Measurements from ENCODE around the gene MRPL43.
"Not testable (repeated sequence)": the region's sequence is repeated elsewhere in the genome, so short reads cannot be mapped to it uniquely, and the experiment has no call there.

Gene MRPL43

DNA sequence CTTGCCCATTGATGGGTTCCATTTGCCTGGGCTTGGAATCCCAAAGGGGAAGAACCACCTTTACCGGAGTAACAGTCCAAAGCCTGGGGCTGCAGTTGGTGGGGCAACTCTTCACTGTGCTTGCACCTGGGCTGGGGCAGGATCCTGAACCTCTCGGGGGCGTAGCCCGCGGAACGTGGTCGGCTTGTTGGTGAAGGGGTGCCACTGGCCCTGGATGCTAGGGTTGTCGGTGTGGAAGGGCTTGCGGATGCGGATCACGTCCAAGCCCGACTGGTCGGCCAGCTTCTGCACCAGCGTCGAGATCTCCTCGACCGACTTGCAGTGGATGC is 710 bp downstream of the MRPL43 start:
- Mint-ChIP-seq H3K27me3 (no peaks in the 10 kb centered on the region), H3K4me1 (ENCODE audit: low read depth) (peaks cover 49% of the 10 kb centered on the region), H3K36me3 (ENCODE audit: low read depth) (peaks cover 83% of the 10 kb centered on the region), H3K4me3 (peak overlapping the region; percentile 96), H3K27ac (peak overlapping the region; percentile 96), H3K9me3 (no peaks in the 10 kb centered on the region)
- DNase-seq = no peak

DNA sequence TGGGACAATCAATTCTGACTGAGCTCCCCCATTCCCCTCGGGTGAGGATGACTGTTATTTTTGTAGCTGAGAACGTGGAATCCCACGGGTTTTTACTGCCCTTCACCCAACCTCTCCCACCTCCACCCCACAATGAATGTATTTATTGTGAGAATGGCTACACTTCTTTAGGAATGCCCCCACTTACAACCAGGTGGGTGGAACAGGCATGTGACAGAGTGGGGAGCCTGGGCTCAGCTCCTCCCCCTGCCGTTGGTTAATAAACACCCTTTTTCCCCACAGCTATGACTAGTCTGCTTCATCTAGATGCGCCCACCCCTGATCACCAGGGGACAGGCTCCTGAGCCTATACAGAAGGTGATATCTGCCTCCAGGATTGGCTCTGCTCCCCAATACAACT is 2.0 kb downstream of the MRPL43 start:
- DNase-seq = no peak
- Mint-ChIP-seq H3K4me1 (ENCODE audit: low read depth) (peaks cover 38% of the 10 kb centered on the region), H3K4me3 (peak overlapping the region; percentile 96), H3K27ac (peak overlapping the region; percentile 96), H3K9me3 (no peaks in the 10 kb centered on the region), H3K27me3 (no peaks in the 10 kb centered on the region), H3K36me3 (ENCODE audit: low read depth) (peaks cover 83% of the 10 kb centered on the region)

DNA sequence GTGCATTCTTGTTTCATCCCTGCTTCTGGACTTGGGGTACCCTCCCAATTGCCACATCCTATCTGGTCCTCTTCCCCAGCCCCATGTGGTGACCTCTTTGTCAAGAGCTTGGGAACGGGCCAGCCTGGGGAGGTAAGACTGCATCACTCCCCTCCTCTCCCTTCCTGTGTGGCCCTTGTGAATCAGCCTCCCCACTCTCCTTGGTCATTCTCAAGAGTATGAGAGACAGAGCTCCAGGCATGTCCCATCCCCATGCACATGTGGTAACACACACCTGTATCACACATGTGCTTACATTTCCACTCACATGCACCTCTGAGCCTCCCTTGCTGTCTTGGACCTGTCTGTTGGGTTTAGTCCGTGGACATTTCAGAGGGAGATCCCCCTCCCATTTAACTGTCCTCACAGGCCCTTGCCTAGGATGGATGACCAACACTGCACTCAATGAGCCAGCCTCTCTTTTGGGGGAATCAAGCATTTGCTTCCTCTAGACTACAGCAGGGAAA is 2.6 kb downstream of the MRPL43 start:
- H3K9me3 Mint-ChIP-seq = no peaks in the 10 kb centered on the region
- peaks cover 35% of the 10 kb centered on the region for H3K4me1 Mint-ChIP-seq (ENCODE audit: low read depth)
- no peaks in the 10 kb centered on the region for H3K27me3 Mint-ChIP-seq
- peaks cover 82% of the 10 kb centered on the region for H3K36me3 Mint-ChIP-seq (ENCODE audit: low read depth)
- DNase-seq = no peak
- no peak overlapping the region for H3K4me3 Mint-ChIP-seq
- peak overlapping the region; percentile 11 for H3K27ac Mint-ChIP-seq

DNA sequence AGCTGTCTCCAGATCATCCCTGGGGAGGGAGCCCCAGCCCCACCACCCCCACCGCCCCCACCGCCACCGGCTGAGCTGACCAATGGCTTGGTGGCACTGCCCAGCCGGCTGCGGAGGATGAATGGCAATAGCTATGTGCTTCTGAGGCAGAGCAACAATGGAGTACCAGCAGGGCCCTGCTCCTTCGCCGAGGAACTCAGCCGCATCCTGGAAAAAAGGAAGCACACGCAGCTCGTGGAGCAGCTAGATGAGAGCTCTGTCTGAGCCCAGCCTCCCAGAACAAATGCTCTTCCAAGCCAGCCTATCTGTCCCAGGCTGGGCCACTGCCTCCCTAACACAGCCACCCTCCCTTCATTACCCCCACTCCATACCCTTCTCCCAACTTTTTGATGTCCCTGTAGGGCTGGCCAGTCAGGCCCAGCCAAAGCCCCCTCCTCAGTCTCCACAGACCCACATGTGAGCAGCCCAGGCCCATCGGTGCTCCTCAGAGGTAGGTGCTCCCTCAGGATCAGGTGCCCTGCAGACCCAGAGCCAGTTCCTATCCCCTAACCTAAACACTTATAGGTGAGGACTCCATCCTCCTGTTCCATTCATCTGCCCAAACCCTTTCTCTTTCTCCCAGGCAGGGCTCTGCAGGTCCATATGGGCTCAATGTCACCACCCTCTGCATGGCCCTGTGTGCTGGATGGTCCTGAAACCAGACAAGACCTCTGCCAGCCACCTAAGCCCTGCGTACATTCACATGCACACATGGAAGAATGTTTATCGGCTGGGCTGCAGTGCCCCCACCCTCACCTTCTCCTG is 3.2 kb downstream of the MRPL43 start:
- H3K4me1 Mint-ChIP-seq (ENCODE audit: low read depth) = peaks cover 29% of the 10 kb centered on the region
- DNase-seq = peak; percentile 21
- H3K36me3 Mint-ChIP-seq (ENCODE audit: low read depth) = peaks cover 77% of the 10 kb centered on the region
- H3K9me3 Mint-ChIP-seq = no peaks in the 10 kb centered on the region
- no peaks in the 10 kb centered on the region for H3K27me3 Mint-ChIP-seq
- no peak overlapping the region for H3K4me3 Mint-ChIP-seq
- H3K27ac Mint-ChIP-seq = no peak overlapping the region

DNA sequence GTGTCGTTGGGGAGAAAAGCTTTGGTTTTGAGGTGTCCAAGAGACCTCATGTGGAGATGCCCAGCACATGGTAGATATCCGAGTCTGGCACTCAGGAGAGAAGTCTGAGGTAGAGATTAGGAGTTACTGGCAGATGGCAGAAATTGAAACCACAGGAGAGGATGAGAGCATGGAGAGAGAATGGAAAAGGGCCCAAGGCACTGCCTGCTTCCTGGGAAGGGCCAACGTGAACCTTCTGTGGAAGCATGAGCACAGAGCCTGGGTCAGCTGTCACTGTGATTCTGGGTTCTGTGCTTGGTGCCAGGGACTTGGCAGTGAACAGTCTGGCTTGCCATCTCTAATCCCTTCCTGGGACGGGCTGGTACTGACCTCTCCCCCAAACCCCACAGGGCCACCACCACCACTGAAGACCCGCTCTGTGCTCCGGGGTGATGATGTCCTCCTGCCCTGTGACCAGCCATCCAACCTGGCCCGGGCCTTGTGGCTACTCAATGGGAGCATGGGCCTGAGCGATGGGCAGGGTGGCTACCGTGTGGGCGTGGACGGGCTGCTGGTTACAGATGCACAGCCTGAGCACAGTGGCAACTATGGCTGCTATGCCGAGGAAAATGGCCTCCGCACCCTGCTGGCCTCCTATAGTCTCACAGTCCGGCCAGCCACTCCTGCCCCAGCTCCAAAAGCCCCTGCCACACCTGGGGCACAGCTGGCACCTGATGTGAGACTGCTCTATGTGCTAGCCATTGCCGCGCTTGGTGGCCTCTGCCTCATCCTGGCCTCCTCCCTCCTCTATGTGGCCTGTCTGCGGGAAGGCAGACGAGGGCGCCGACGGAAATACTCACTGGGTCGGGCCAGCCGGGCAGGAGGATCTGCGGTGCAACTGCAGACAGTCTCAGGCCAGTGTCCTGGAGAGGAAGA is 4.1 kb downstream of the MRPL43 start:
- no peaks in the 10 kb centered on the region for H3K9me3 Mint-ChIP-seq
- no peak overlapping the region for H3K27ac Mint-ChIP-seq
- DNase-seq = peak; percentile 24
- no peak overlapping the region for H3K4me3 Mint-ChIP-seq
- H3K36me3 Mint-ChIP-seq (ENCODE audit: low read depth) = peaks cover 72% of the 10 kb centered on the region
- no peaks in the 10 kb centered on the region for H3K27me3 Mint-ChIP-seq
- peaks cover 26% of the 10 kb centered on the region for H3K4me1 Mint-ChIP-seq (ENCODE audit: low read depth)

DNA sequence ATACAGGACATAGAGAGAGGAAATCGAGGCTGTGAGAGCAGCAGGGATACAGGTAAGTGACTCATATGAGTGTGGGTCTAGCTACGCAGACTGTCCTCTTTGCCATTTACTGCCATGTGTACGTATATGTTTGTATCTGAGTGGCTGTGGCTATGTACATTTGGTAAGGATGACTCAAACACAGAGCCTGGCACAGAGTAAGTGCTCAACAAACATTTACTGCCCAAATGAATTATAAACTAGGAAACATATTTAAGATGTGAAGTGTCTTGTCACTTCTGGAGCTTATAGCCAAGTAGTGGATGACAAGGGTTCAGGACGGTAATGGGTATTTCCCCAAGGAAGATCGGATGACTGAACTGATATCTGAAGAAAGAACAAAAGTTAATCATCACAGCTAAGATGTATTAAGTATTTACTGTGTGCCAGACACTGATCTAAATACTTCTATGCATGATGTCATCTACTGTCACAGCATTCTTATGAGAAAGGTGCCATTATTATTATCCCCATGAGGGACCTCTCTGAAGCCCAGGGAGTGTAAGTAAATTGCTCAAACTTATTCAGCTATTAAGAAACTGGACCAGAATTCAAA is 6.0 kb downstream of the MRPL43 start:
- H3K4me1 Mint-ChIP-seq (ENCODE audit: low read depth) = peaks cover 11% of the 10 kb centered on the region
- DNase-seq = no peak
- no peak overlapping the region for H3K27ac Mint-ChIP-seq
- H3K27me3 Mint-ChIP-seq = no peaks in the 10 kb centered on the region
- no peaks in the 10 kb centered on the region for H3K9me3 Mint-ChIP-seq
- peaks cover 54% of the 10 kb centered on the region for H3K36me3 Mint-ChIP-seq (ENCODE audit: low read depth)
- H3K4me3 Mint-ChIP-seq = no peak overlapping the region

DNA sequence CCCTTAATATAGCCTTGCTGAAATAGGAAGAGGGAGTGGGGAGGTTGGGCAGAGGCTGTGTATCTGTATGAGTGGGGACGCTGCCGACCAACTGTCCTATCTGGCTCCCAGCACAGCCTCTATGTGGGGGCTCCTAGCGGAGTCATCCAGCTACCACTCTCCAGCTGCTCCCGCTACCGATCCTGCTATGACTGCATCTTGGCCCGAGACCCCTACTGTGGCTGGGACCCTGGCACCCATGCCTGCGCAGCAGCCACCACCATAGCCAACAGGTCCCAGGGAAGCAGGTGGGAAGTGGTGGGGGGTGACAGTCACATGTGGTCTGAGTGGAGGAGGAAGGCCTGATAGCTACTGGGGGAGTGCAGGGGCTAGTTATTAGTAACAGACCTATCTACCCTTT is 6.6 kb downstream of the MRPL43 start:
- Mint-ChIP-seq H3K36me3 (ENCODE audit: low read depth) (peaks cover 49% of the 10 kb centered on the region), H3K9me3 (no peaks in the 10 kb centered on the region), H3K4me3 (no peak overlapping the region), H3K27me3 (no peaks in the 10 kb centered on the region), H3K27ac (no peak overlapping the region), H3K4me1 (ENCODE audit: low read depth) (peaks cover 6% of the 10 kb centered on the region)
- no peak for DNase-seq

DNA sequence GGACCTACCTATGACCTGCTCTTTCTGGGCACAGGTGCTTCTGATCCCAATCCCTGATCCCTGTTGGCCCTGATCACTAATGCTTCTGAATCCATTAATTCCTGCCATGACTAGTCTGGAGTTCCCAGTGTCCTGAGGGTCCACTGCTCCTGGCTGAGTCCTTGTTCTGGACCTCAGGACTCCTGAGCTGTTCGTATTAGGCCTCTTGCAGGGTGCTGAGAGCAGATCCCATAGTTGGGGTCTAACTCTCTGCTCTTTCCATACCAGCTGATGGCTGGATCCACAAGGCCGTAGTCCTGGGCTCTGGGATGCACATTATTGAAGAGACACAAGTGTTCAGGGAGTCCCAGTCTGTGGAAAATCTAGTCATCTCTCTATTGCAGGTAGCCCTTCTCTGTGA is 7.0 kb downstream of the MRPL43 start:
- peaks cover 2% of the 10 kb centered on the region for H3K4me1 Mint-ChIP-seq (ENCODE audit: low read depth)
- peak overlapping the region; percentile 32 for H3K27ac Mint-ChIP-seq

DNA sequence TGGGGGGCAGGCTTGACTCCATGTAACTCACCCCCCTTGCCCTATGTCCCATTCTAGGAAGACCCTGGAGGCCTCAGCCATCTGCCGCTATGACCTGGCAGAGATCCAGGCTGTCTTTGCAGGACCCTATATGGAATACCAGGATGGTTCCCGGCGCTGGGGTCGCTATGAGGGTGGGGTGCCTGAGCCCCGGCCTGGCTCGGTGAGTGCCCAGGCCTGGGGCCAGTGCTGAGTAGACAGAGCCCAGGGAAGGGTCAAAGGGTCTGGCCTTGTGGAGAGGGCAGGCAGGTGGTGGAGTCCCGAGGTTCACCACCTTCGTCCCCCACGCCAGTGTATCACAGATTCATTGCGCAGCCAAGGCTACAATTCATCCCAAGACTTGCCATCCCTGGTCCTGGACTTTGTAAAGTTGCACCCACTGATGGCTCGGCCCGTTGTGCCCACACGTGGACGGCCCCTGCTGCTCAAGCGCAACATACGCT is 7.5 kb downstream of the MRPL43 start:
- DNase-seq = no peak
- Mint-ChIP-seq H3K36me3 (ENCODE audit: low read depth) (peaks cover 42% of the 10 kb centered on the region), H3K4me1 (ENCODE audit: low read depth) (no peaks in the 10 kb centered on the region), H3K4me3 (no peak overlapping the region), H3K27ac (no peak overlapping the region), H3K27me3 (no peaks in the 10 kb centered on the region), H3K9me3 (no peaks in the 10 kb centered on the region)

More for the DNA sequence above, 7.0 kb downstream of the MRPL43 start:
- no peaks in the 10 kb centered on the region for H3K27me3 Mint-ChIP-seq
- H3K9me3 Mint-ChIP-seq = no peaks in the 10 kb centered on the region
- no peak for DNase-seq
- H3K4me3 Mint-ChIP-seq = no peak overlapping the region
- peaks cover 45% of the 10 kb centered on the region for H3K36me3 Mint-ChIP-seq (ENCODE audit: low read depth)

DNA sequence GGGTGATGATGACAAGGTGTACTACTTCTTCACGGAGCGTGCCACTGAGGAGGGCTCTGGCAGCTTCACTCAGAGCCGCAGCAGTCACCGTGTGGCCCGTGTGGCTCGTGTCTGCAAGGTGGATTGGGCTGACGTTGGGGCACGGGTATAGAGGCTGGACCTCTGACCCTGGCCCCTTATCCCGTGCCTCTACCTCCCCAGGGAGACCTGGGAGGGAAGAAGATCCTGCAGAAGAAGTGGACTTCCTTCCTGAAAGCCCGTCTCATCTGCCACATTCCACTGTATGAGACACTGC is 8.4 kb downstream of the MRPL43 start:
- DNase-seq = no peak
- H3K4me1 Mint-ChIP-seq (ENCODE audit: low read depth) = no peaks in the 10 kb centered on the region
- H3K27ac Mint-ChIP-seq = no peak overlapping the region
- H3K27me3 Mint-ChIP-seq = no peaks in the 10 kb centered on the region
- H3K9me3 Mint-ChIP-seq = no peaks in the 10 kb centered on the region
- H3K4me3 Mint-ChIP-seq = no peak overlapping the region
- peaks cover 35% of the 10 kb centered on the region for H3K36me3 Mint-ChIP-seq (ENCODE audit: low read depth)

DNA sequence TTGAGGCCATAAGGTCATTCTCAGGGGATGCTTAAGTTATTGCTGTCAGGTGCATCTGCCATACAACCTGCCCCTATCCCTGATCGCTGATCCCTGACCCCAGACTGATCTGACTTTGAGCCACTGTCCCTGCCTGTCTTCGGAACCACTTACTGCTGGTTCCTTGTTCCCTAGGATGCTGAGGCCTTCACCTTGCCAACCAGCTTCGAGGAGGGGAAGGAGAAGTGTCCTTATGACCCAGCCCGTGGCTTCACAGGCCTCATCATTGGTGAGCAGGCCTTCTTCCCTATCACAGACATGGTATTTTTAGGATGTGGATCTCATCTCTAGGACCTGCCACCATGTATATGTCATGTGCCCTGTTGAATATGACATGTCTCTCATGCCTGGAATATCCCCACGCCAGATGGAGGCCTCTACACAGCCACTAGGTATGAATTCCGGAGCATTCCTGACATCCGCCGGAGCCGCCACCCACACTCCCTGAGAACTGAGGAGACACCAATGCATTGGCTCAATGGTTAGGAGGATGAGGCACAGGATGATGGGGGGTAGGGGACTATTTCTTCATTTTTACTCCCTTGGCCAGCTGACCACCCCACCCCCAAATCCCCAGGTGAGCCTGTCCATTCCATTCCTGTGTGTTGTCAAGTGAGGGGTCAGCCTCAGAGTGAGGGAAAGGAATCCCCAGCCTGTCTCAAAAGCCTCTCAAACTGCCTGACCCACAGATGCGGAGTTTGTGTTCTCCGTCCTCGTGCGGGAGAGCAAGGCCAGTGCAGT is 9.0 kb downstream of the MRPL43 start:
- H3K36me3 Mint-ChIP-seq (ENCODE audit: low read depth) = peaks cover 32% of the 10 kb centered on the region
- DNase-seq = no peak
- H3K27ac Mint-ChIP-seq = peak overlapping the region; percentile 1
- H3K9me3 Mint-ChIP-seq = no peaks in the 10 kb centered on the region
- H3K4me1 Mint-ChIP-seq (ENCODE audit: low read depth) = no peaks in the 10 kb centered on the region
- H3K4me3 Mint-ChIP-seq = no peak overlapping the region
- no peaks in the 10 kb centered on the region for H3K27me3 Mint-ChIP-seq

DNA sequence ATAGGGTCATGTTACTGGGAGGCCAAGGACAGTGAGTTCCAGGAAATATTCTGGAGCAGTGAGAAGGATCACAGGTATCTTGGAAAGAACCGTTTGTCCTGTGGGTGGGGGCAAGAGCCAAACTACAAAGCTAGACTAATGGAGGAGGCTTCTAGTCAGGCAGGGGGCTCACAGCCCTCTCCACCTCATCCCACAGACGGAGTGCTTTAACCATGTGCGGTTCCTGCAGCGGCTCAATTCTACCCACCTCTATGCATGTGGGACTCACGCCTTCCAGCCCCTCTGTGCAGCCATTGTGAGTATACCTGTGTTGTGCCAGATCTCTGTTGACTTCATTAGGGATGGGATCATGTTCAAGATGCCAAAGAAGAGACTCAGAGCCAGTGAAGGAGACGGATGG is 9.9 kb downstream of the MRPL43 start:
- no peaks in the 10 kb centered on the region for H3K27me3 Mint-ChIP-seq
- peaks cover 2% of the 10 kb centered on the region for H3K4me1 Mint-ChIP-seq (ENCODE audit: low read depth)
- DNase-seq = no peak
- peak overlapping the region; percentile 1 for H3K27ac Mint-ChIP-seq
- H3K9me3 Mint-ChIP-seq = no peaks in the 10 kb centered on the region
- peaks cover 26% of the 10 kb centered on the region for H3K36me3 Mint-ChIP-seq (ENCODE audit: low read depth)
- H3K4me3 Mint-ChIP-seq = no peak overlapping the region

DNA sequence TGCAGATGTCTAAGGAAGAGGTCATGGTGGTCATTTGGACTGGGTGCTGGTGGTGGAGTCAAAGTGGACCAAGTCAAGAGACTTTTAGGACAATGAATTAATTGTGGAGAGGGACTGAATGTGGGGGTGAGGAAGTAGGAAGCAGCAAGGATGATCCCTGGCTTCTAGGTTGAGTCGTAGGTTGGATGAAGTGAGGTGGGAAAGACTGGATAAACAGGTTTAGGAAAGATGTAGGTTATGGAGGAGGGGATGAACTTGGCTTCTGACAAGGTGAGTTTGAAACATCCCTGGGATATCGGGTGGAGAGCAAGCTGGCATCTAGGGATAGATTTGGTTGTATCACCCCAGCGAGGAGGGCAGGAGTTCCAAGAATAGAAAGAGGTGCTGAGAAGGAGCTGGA is 10.4 kb downstream of the MRPL43 start:
- Mint-ChIP-seq H3K36me3 (ENCODE audit: low read depth) (peaks cover 21% of the 10 kb centered on the region), H3K4me1 (ENCODE audit: low read depth) (peaks cover 6% of the 10 kb centered on the region), H3K27me3 (no peaks in the 10 kb centered on the region), H3K4me3 (no peak overlapping the region), H3K9me3 (no peaks in the 10 kb centered on the region), H3K27ac (peak overlapping the region; percentile 0)
- DNase-seq = no peak

DNA sequence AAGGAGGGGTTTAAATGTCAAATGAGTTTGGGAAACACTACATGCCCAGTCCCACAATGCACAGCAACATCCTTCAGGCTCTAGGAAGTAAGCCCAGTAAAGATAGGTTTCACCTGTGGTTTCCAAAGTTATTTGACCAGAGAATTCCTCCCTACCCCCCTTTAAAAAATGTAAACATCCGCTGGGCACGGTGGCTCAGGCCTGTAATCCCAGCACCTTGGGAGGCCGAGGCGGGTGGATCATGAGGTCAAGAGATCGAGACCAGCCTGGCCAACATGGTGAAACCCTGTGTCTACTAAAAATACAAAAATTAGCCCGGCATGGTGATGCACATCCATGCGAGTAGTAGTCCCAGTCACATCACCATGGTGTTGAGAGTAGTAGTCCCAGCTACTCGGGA is 11.9 kb downstream of the MRPL43 start:
- H3K27ac Mint-ChIP-seq = not testable (repeated sequence)

More for the DNA sequence above, 11.9 kb downstream of the MRPL43 start:
- H3K36me3 Mint-ChIP-seq (ENCODE audit: low read depth); H3K4me1 Mint-ChIP-seq (ENCODE audit: low read depth); H3K4me3 Mint-ChIP-seq; H3K27me3 Mint-ChIP-seq; H3K9me3 Mint-ChIP-seq; DNase-seq: not testable (repeated sequence)

All from activated T-cell treated with anti-CD3 and anti-CD28 coated beads, Interleukin-2, amount 50 U/mL, for 24 hours (primary cell).